ENCODE measurements around the gene CTNND1.

DNA sequence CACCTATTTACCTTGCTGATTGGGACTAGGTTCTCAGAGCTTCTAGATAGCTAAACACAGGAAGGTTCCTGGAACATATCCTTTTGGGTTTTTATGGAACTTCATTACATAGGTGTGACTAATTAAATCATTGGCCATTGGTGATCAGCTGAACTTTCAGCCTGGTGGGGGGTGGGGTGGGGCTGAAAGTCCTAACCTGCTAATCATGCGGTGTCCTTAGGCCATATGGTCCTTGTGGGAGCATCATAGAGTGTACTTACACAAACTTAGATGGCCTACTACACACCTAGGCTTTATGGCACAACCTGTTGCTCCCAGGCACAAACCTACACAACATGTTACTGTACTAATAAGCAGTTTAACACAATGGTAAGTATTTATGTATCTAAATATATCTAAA is 28.9 kb upstream of the CTNND1 start:
- TF ChIP-seq, protein P1, sequence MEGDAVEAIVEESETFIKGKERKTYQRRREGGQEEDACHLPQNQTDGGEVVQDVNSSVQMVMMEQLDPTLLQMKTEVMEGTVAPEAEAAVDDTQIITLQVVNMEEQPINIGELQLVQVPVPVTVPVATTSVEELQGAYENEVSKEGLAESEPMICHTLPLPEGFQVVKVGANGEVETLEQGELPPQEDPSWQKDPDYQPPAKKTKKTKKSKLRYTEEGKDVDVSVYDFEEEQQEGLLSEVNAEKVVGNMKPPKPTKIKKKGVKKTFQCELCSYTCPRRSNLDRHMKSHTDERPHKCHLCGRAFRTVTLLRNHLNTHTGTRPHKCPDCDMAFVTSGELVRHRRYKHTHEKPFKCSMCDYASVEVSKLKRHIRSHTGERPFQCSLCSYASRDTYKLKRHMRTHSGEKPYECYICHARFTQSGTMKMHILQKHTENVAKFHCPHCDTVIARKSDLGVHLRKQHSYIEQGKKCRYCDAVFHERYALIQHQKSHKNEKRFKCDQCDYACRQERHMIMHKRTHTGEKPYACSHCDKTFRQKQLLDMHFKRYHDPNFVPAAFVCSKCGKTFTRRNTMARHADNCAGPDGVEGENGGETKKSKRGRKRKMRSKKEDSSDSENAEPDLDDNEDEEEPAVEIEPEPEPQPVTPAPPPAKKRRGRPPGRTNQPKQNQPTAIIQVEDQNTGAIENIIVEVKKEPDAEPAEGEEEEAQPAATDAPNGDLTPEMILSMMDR (conservative IDR thresholded peaks at IDR 0.05; ENCODE audit: low read depth, low read length): no peak
- no peak for TF ChIP-seq EZH2 (IDR thresholded peaks at IDR 0.05; ENCODE audit: borderline replicate concordance, low read depth, low read length, poor library complexity, severe bottlenecking)
